ENCODE data around the gene GOLGA6L1.
"Not testable (repeated sequence)": the region's sequence is repeated elsewhere in the genome, so short reads cannot be mapped to it uniquely, and the experiment has no call there.

GOLGA6L1 gene

GRCh38 chr15:23136722-23137121 is at the start of gene GOLGA6L1:
Gene GOLGA6L1 (minus strand): TSS chr15:23136822. CDS start chr15:23136731, 91 bp downstream.
- DNase-seq, result not testable (repeated sequence)

GRCh38 chr15:23181201-23181600 is 44.6 kb upstream of the GOLGA6L1 start:
- DNase-seq, result not testable (repeated sequence)

GRCh38 chr15:23180547-23180927 is 43.9 kb upstream of the GOLGA6L1 start:
- not testable (repeated sequence) for DNase-seq

GRCh38 chr15:23179768-23180546 is 43.3 kb upstream of the GOLGA6L1 start:
- DNase-seq, result not testable (repeated sequence)

- DNase-seq, result not testable (repeated sequence)
Observed at GRCh38 chr15:23176683-23177082, 40.1 kb upstream of the GOLGA6L1 start.

- DNase-seq, result not testable (repeated sequence)
Observed at GRCh38 chr15:23175606-23176005, 39.0 kb upstream of the GOLGA6L1 start.

- DNase-seq, result not testable (repeated sequence)
Observed at GRCh38 chr15:23174609-23175140, 38.1 kb upstream of the GOLGA6L1 start.

- not testable (repeated sequence) for DNase-seq
Observed at GRCh38 chr15:23132787-23133186, 3.8 kb downstream of the GOLGA6L1 start.

GRCh38 chr15:23118208-23118607 is 18.4 kb downstream of the GOLGA6L1 start:
- DNase-seq, result no peak

- no peak for DNase-seq
Observed at GRCh38 chr15:23095796-23096195, 40.8 kb downstream of the GOLGA6L1 start.

GRCh38 chr15:23083115-23083514 is 53.5 kb downstream of the GOLGA6L1 start:
- no peak for DNase-seq

- not testable (repeated sequence) for DNase-seq
Observed at GRCh38 chr15:23081996-23082737, 54.5 kb downstream of the GOLGA6L1 start.

- no peak for DNase-seq
Observed at GRCh38 chr15:23081271-23081670, 55.4 kb downstream of the GOLGA6L1 start.

GRCh38 chr15:23079766-23080165 is 56.9 kb downstream of the GOLGA6L1 start:
- DNase-seq, result no peak
